ENCODE data around the gene PPIF. TPM values are rescaled to one million over a fixed set of nuclear protein-coding genes. Genes with fewer than 3 reads are reported as not detected.
A peak's percentile ranks its signal among the peaks of the same experiment; 100 is the strongest.

PPIF gene
- total RNA-seq, 3 donors from 2014 or later, result 16.0 to 39.3 (median 30.7) TPM

- Histone ChIP-seq H3K36me3 (no peaks in the 10 kb centered on the region), H3K9me3 (no peaks in the 10 kb centered on the region), H3K27me3 (no peaks in the 10 kb centered on the region), H3K4me1 (peaks cover 15 to 30% of the 10 kb centered on the region in 2 donors), H3K27ac (peak overlapping the region in 1 of 2 donors; percentile 85), H3K4me3 (peak overlapping the region in 1 of 3 donors; percentile 21)
- intact Hi-C loops (cut with DNase I; ENCODE audit: low total_unique reads), result no loop called here
- TF ChIP-seq POLR2AphosphoS5 (IDR thresholded peaks at IDR 0.05), result no peak
- no peak for TF ChIP-seq POLR2A (IDR thresholded peaks at IDR 0.05)
- no peak for TF ChIP-seq CTCF (IDR thresholded peaks at IDR 0.05)
- no peak for DNase-seq (ENCODE audit: low spot score in 2 of 2)
These were observed 50.5 kb downstream of the PPIF start for GRCh38 chr10:79397575-79398303.

GRCh38 chr10:79398642-79399041, 51.4 kb downstream of the PPIF start:
- intact Hi-C loops (cut with DNase I; ENCODE audit: low total_unique reads), result no loop called here
- Histone ChIP-seq H3K36me3 (no peaks in the 10 kb centered on the region), H3K4me1 (peaks cover 23 to 38% of the 10 kb centered on the region in 2 donors), H3K9me3 (no peaks in the 10 kb centered on the region), H3K4me3 (peak overlapping the region in 1 of 3 donors; percentile 51), H3K27ac (peak overlapping the region in 1 of 2 donors; percentile 85), H3K27me3 (no peaks in the 10 kb centered on the region)
- TF ChIP-seq CTCF (IDR thresholded peaks at IDR 0.05) (no peak), POLR2AphosphoS5 (IDR thresholded peaks at IDR 0.05) (no peak), POLR2A (IDR thresholded peaks at IDR 0.05) (no peak)
- DNase-seq (ENCODE audit: low spot score in 2 of 2), result no peak

GRCh38 chr10:79399223-79399831, 52.1 kb downstream of the PPIF start:
- Histone ChIP-seq H3K4me1 (peaks cover 27 to 38% of the 10 kb centered on the region in 2 donors), H3K27ac (peak overlapping the region in 1 of 2 donors; percentile 85)
- intact Hi-C loops (cut with DNase I; ENCODE audit: low total_unique reads), result no loop called here

GRCh38 chr10:79400146-79401004, 53.1 kb downstream of the PPIF start:
- no peak for DNase-seq (ENCODE audit: low spot score in 2 of 2)
- H3K4me1 ChIP-seq, result peaks cover 36 to 43% of the 10 kb centered on the region in 2 donors

More at GRCh38 chr10:79399223-79399831, 52.1 kb downstream of the PPIF start:
- peak overlapping the region in 1 of 3 donors; percentile 51 for H3K4me3 ChIP-seq
- peak in 1 of 2 donors; percentile 54 for DNase-seq (ENCODE audit: low spot score in 2 of 2)
- H3K9me3 ChIP-seq, result no peaks in the 10 kb centered on the region
- no peaks in the 10 kb centered on the region for H3K27me3 ChIP-seq
- no peak for TF ChIP-seq CTCF (IDR thresholded peaks at IDR 0.05)
- TF ChIP-seq POLR2AphosphoS5 (IDR thresholded peaks at IDR 0.05), result peak in 2 of 3 donors; percentile 67 to 95
- no peaks in the 10 kb centered on the region for H3K36me3 ChIP-seq

More at GRCh38 chr10:79400146-79401004, 53.1 kb downstream of the PPIF start:
- no peaks in the 10 kb centered on the region for H3K9me3 ChIP-seq
- no peak overlapping the region for H3K4me3 ChIP-seq
- peak overlapping the region in 1 of 2 donors; percentile 93 for H3K27ac ChIP-seq
- H3K36me3 ChIP-seq, result no peaks in the 10 kb centered on the region
- TF ChIP-seq POLR2AphosphoS5 (IDR thresholded peaks at IDR 0.05) (no peak), CTCF (IDR thresholded peaks at IDR 0.05) (peak in 2 of 3 donors; percentile 19 to 34), POLR2A (IDR thresholded peaks at IDR 0.05) (no peak)
- no peaks in the 10 kb centered on the region for H3K27me3 ChIP-seq
- intact Hi-C loops (cut with DNase I; ENCODE audit: low total_unique reads), result no loop called here

Measured in breast epithelium (tissue), 4 donors.